IPS-NIHi11 (cell line): ENCODE data around the gene BMP7.
"Not testable (repeated sequence)": the region's sequence is repeated elsewhere in the genome, so short reads cannot be mapped to it uniquely, and the experiment has no call there.

ENCODE experiments used
- DNase-seq: peaks from one replicate; pipeline ENCODE4 v3.0.0; 2012; ENCODE audit warnings: mixed read lengths, low spot score

Gene BMP7

GRCh38 chr20:57265336-57265996 is 975 bp downstream of the BMP7 start:
- DNase-seq, result peak; percentile 43

- DNase-seq, result not testable (repeated sequence)
Measured at GRCh38 chr20:57264908-57265335, 1.5 kb downstream of the BMP7 start.

- no peak for DNase-seq
Measured at GRCh38 chr20:57263801-57264792, 2.3 kb downstream of the BMP7 start.

GRCh38 chr20:57262784-57263609 is 3.4 kb downstream of the BMP7 start:
- no peak for DNase-seq

- no peak for DNase-seq
Measured at GRCh38 chr20:57262301-57262700, 4.1 kb downstream of the BMP7 start.

GRCh38 chr20:57261457-57262251 is 4.8 kb downstream of the BMP7 start:
- no peak for DNase-seq

- DNase-seq, result no peak
Measured at GRCh38 chr20:57260934-57261333, 5.5 kb downstream of the BMP7 start.

GRCh38 chr20:57259938-57260921 is 6.2 kb downstream of the BMP7 start:
- no peak for DNase-seq

GRCh38 chr20:57259121-57259937 is 7.1 kb downstream of the BMP7 start:
- no peak for DNase-seq

GRCh38 chr20:57257701-57258453 is 8.6 kb downstream of the BMP7 start:
- DNase-seq, result no peak

GRCh38 chr20:57256908-57257307 is 9.5 kb downstream of the BMP7 start:
- DNase-seq, result no peak

GRCh38 chr20:57256205-57256604 is 10.2 kb downstream of the BMP7 start:
- DNase-seq, result no peak

GRCh38 chr20:57255183-57255582 is 11.3 kb downstream of the BMP7 start:
- DNase-seq, result no peak

- DNase-seq, result no peak
Measured at GRCh38 chr20:57252559-57253162, 13.8 kb downstream of the BMP7 start.

GRCh38 chr20:57251949-57252348 is 14.5 kb downstream of the BMP7 start:
- DNase-seq, result no peak

- DNase-seq, result no peak
Measured at GRCh38 chr20:57251344-57251743, 15.1 kb downstream of the BMP7 start.

GRCh38 chr20:57250607-57251343 is 15.7 kb downstream of the BMP7 start:
- DNase-seq, result no peak
